Stimulated activated naive CD8-positive, alpha-beta T cell treated with anti-CD3 and anti-CD28 coated beads, Interleukin-15, Interleukin-2, amounts not matched to agents 100 ng/mL and 50 ng/mL, for 24 hours (primary cell): ENCODE results near the gene DACH1.

Experiments used
- H3K27ac Mint-ChIP-seq: one replicate; pipeline ENCODE4 v1.8.0; 2021; ENCODE audit warnings: mild to moderate bottlenecking, mixed read lengths
- H3K27me3 Mint-ChIP-seq: one replicate; pipeline ENCODE4 v1.8.0; 2021; ENCODE audit warnings: mixed read lengths
- H3K36me3 Mint-ChIP-seq: one replicate; pipeline ENCODE4 v1.8.0; 2021; ENCODE audit warnings: low read depth, mixed read lengths
- H3K4me1 Mint-ChIP-seq: one replicate; pipeline ENCODE4 v1.8.0; 2021; ENCODE audit warnings: low read depth, mixed read lengths
- H3K4me3 Mint-ChIP-seq: one replicate; pipeline ENCODE4 v1.8.0; 2021; ENCODE audit warnings: mild to moderate bottlenecking, mixed read lengths
- H3K9me3 Mint-ChIP-seq: one replicate; pipeline ENCODE4 v1.8.0; 2021; ENCODE audit warnings: mixed read lengths

DACH1 gene

DNA sequence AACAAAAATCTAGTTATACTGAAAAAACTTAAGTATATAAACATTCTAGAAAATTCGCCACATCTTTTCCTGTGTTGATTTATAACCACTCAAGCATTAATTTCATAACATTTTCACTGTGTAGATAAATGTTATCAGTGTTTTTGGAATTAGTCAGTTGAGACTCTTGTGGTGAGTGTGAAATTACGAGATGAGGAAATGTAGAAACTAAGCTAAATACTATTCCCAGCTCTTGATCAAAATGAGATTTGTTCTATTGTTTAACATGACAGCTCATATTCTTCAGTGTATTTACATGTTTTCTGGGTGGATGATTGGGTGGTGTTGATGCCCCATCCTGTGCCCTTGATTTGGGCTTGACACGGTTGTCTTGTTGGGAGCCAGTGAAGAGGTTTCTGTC, 406.8 kb downstream of the DACH1 start:
- no peaks in the 10 kb centered on the region for H3K36me3 Mint-ChIP-seq
- H3K4me3 Mint-ChIP-seq: no peak overlapping the region
- no peaks in the 10 kb centered on the region for H3K4me1 Mint-ChIP-seq
- H3K27me3 Mint-ChIP-seq: no peaks in the 10 kb centered on the region
- no peak overlapping the region for H3K27ac Mint-ChIP-seq
- H3K9me3 Mint-ChIP-seq: no peaks in the 10 kb centered on the region

DNA sequence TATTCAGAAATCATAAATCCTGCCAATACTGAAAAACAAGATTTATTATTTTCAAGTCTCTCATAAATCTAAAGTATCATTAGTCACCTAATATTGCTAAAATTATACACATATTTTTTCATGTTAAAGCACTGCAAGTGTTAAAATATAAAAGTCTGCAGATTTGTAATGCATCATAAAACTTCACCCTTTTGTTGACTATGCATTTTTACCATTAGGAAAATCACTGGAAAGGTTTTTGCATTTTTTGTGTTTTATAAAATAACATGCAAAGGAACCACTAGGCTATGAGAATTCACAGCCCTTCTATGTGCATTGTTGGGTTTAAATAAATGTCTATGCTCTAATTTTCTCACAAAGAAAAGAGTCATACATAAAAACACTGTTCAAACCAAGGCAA, 407.3 kb downstream of the DACH1 start:
- H3K4me3 Mint-ChIP-seq: no peak overlapping the region
- H3K4me1 Mint-ChIP-seq: no peaks in the 10 kb centered on the region
- no peaks in the 10 kb centered on the region for H3K27me3 Mint-ChIP-seq
- H3K36me3 Mint-ChIP-seq: no peaks in the 10 kb centered on the region
- no peaks in the 10 kb centered on the region for H3K9me3 Mint-ChIP-seq
- no peak overlapping the region for H3K27ac Mint-ChIP-seq

DNA sequence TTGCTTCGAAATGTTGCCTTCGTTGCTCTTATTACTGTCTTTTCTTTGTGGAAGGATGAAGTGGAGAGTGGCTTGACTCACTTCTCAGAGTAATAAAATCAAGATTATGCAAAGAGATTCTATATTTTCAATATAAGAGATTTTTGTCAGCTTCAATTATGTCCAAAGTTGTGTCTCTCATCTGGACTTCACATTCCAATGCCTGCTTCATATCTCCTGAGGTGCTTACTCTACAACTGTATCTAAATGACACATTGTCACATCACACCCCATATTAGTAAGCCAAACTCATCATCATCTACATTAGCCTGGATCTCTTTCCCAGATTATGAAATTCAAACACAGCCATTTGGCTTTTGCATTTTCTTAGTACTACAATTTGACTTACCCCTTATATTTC, 409.4 kb downstream of the DACH1 start:
- H3K4me1 Mint-ChIP-seq: no peaks in the 10 kb centered on the region
- no peak overlapping the region for H3K27ac Mint-ChIP-seq
- no peaks in the 10 kb centered on the region for H3K9me3 Mint-ChIP-seq
- no peaks in the 10 kb centered on the region for H3K27me3 Mint-ChIP-seq
- no peaks in the 10 kb centered on the region for H3K36me3 Mint-ChIP-seq
- H3K4me3 Mint-ChIP-seq: no peak overlapping the region

DNA sequence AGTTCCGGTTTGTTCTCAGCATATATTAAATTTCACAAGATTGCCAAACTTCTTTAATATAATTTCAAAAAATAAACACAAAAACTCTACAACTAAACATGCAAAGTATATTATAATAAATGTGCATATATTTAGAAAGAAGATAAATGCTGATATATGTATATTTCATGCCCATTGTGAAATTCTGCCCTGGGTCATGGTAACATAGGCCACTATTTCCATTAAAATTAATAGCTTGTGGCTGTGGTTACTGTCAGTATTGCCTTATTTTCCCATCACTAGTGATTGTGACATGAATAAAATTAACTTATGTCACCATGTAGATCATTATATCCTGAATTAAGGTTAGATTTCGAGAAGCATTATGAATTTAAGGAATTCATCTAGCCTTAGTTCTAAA, 410.9 kb downstream of the DACH1 start:
- Mint-ChIP-seq H3K27ac (no peak overlapping the region), H3K4me1 (no peaks in the 10 kb centered on the region), H3K27me3 (no peaks in the 10 kb centered on the region), H3K9me3 (no peaks in the 10 kb centered on the region), H3K4me3 (no peak overlapping the region), H3K36me3 (no peaks in the 10 kb centered on the region)

DNA sequence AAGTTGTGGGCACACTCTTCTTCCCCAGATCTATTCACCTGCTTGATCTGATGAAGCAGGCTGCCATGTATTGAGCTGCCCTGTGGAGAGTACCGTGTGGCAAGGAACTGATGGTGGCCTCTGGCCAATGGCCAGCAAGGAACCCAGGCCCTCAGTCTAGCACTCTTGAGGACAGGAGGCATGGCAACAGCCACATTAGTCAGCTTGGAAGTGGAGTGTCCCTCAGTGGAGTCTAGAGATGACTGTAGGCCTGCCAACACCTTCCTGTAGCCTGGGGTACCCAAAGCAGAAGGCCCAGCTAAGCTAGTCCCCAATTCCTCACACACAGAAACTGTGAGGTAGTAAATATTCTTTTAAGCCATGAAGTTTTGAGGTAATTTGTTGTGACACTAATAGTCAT, 412.5 kb downstream of the DACH1 start:
- Mint-ChIP-seq H3K27ac (no peak overlapping the region), H3K36me3 (no peaks in the 10 kb centered on the region), H3K4me3 (no peak overlapping the region), H3K9me3 (no peaks in the 10 kb centered on the region), H3K4me1 (no peaks in the 10 kb centered on the region), H3K27me3 (no peaks in the 10 kb centered on the region)

DNA sequence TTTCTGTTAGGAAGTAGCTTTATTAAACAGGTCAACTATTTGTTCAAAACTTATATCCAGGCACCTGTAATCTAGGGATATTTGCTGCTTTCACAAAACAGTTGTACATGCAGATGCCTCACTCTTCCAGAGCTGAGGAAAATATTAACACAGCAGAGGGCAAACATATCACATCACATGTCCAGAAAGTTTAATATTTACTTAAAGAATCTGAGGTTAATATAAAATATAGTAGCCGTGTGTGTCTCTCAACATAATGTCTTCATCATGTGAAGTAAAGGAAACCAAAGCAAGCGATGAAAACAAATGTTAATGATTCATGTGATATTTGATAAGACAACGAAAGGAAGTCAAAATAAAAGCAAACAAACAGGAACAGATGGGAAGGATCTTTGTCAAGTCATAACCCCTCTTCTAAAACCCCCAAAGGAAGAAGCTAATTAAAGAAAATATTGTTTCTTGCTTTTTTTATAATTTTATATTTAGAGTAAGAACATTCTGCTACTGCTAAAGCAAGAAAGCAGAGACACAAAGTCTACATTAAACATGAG, 418.8 kb downstream of the DACH1 start:
- Mint-ChIP-seq H3K4me3 (no peak overlapping the region), H3K27me3 (no peaks in the 10 kb centered on the region), H3K27ac (no peak overlapping the region), H3K9me3 (no peaks in the 10 kb centered on the region), H3K36me3 (no peaks in the 10 kb centered on the region), H3K4me1 (no peaks in the 10 kb centered on the region)

DNA sequence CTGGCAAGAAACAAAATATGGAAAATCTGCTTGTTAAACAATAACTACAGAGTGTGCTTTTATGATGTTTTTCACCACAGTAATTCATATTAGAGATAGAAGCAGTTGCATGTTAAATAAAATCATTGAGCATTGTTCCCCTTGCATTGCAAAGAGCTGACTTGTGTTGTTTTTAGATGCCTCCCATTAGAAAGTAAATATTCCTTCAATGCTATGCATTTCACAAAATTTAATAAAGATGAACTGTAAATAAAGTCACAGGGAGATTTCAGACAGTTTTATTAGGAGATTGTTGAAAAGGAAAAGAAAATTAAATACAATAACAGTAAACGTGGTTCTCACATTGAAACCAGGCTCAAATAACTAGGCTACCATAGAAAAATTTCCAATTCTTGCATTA, 429.3 kb downstream of the DACH1 start:
- Mint-ChIP-seq H3K9me3 (no peaks in the 10 kb centered on the region), H3K27me3 (no peaks in the 10 kb centered on the region), H3K4me3 (no peak overlapping the region), H3K4me1 (no peaks in the 10 kb centered on the region), H3K27ac (no peak overlapping the region), H3K36me3 (no peaks in the 10 kb centered on the region)

DNA sequence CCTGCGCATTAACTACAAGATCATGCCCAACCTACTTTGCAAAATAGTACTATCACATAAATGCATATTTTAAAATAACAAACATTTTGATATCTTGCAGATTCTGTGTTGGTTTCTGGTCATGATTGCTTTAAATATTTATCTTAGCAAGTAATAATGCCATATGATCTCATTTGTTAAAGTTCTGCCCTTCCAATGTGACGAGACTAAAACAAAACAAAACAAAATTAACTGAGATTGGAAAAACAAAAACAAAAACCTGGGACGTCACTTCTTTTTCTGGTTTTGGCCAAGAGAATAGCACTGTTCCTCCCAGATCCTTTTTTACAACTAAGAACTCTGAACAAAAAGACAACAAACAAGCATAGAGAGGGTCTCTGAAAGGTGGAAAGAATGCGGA, 436.3 kb downstream of the DACH1 start:
- Mint-ChIP-seq H3K4me3 (no peak overlapping the region), H3K27ac (no peak overlapping the region), H3K4me1 (no peaks in the 10 kb centered on the region), H3K36me3 (no peaks in the 10 kb centered on the region), H3K9me3 (peaks cover 4% of the 10 kb centered on the region), H3K27me3 (no peaks in the 10 kb centered on the region)

DNA sequence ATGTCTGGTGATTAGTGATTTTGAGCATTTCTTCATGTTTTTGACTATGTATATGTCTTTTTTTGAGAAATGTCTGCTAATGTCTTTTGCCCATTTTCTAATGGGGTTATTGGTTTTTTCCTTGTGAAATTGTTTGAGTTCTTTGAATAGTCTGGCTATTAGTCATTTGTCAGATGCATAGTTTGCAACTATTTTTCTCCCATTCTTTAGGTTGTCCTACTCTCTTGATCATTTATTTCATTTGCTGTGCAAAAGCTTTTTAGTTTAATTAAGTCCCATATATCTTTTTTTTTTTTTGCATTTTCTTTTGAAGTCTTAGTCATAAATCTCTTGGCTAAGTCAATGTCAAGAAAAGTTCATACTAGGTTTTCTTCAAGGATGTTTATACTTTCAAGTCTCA, 449.8 kb downstream of the DACH1 start:
- H3K4me1 Mint-ChIP-seq: no peaks in the 10 kb centered on the region
- no peak overlapping the region for H3K27ac Mint-ChIP-seq
- peaks cover 33% of the 10 kb centered on the region for H3K9me3 Mint-ChIP-seq
- H3K27me3 Mint-ChIP-seq: no peaks in the 10 kb centered on the region
- H3K4me3 Mint-ChIP-seq: no peak overlapping the region
- no peaks in the 10 kb centered on the region for H3K36me3 Mint-ChIP-seq

DNA sequence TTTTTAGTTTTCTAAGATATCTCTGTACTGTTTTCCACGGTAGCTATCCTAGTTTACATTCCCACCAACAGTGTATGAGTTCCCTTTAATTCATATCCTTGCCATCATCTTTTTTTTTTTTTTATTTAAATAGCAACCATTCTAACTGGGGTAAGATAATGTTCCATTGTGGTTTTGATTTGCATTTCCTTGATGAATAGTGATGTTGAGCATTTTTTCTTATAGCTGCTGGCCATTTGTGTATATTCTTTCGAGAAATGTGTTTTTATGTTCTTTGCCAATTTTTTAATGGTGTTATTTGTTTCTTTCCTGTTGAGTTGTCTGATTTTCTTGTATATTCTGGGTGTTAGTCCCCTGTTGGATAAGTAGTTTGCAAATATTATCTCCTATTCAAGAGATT, 454.8 kb downstream of the DACH1 start:
- Mint-ChIP-seq H3K9me3 (peaks cover 11% of the 10 kb centered on the region), H3K4me3 (no peak overlapping the region), H3K27me3 (no peaks in the 10 kb centered on the region), H3K36me3 (no peaks in the 10 kb centered on the region), H3K4me1 (no peaks in the 10 kb centered on the region), H3K27ac (no peak overlapping the region)

DNA sequence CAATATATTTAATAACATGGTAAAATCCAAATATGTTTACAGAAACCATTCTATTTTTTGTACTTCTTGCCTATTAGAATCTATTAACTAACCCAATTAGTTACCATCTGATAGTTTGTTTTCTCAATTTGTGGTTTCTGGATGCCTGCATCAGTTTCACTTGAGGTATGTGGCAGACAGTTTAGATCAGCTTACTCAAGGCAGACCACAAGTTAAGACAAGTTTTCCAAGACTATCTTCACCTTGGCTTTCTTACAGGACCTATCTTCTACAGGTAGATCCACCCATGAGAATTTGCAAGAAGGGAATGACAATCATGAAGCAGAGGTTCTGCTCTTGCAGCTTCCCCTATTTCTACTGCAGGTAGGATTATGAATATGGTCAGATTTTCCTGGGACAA, 458.6 kb downstream of the DACH1 start:
- Mint-ChIP-seq H3K36me3 (no peaks in the 10 kb centered on the region), H3K27me3 (no peaks in the 10 kb centered on the region), H3K4me1 (no peaks in the 10 kb centered on the region), H3K4me3 (no peak overlapping the region), H3K9me3 (no peaks in the 10 kb centered on the region), H3K27ac (no peak overlapping the region)

DNA sequence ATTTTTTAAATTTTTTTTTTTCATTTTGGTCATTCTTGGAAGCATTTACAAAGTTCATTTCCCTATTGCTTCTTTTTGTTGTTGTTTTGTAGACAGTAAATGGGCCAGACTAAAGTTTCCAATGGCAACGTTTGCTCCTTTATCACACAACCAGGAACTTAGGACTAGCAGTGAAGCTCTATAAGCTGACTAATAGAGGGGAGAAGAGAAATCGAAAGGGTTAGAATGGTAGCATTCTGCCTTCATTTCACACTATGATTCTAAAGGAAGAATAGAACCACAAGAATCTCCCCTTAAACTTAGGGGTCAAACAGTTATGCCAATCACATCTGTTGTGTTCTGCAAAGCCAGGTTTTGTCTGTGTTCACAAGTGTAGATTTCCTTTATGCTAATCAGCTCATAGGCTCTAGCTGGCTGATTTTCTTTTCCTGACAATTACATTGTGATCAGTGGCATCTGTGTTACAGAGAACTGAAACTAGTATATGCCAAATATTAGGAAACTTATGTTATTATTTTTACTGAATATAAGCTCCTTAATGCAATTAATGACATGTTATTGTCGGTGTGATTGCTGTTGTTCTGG, 467.3 kb downstream of the DACH1 start:
- no peaks in the 10 kb centered on the region for H3K9me3 Mint-ChIP-seq
- no peaks in the 10 kb centered on the region for H3K36me3 Mint-ChIP-seq
- no peak overlapping the region for H3K4me3 Mint-ChIP-seq
- H3K27ac Mint-ChIP-seq: no peak overlapping the region
- no peaks in the 10 kb centered on the region for H3K27me3 Mint-ChIP-seq
- no peaks in the 10 kb centered on the region for H3K4me1 Mint-ChIP-seq

DNA sequence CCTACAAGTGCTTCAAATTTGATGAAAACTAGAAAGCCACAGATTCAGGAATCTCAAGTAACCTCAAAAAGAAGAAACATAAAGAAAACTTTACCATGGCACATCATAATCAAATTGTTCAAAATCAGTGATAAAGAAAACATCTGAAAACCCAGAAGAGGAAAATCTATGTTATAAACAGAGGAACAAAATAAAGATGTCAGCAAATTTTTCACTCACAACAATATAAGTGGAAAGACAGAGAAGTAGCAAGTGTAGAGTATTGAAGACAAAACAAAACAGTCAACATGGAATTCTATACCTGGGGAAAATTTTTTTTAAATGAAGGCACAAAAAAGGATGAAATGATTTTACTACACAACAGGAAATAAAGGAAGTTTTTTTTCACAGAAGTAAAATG, 470.9 kb downstream of the DACH1 start:
- Mint-ChIP-seq H3K4me1 (no peaks in the 10 kb centered on the region), H3K36me3 (no peaks in the 10 kb centered on the region), H3K27ac (no peak overlapping the region), H3K4me3 (no peak overlapping the region), H3K27me3 (peaks cover 4% of the 10 kb centered on the region), H3K9me3 (peaks cover 3% of the 10 kb centered on the region)

DNA sequence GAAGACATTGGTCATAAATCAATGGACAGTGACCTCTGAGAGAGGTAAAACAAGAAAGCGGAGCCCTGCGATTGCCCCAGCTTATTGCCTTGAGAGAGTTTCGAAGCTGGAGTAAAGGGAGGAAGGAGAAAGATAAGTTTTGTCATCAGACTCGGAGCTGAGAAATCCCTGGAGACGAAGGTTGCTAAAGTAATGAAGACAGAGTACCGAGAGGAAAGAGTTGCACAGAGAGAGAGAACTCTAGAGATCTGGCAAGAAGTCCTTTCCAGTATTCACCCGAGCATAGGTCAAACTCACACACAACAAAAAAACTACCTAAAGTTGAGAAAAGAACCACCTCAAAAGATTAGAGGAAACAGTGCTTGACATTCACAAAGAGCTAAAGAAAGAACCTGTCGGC, 472.0 kb downstream of the DACH1 start:
- Mint-ChIP-seq H3K27me3 (peaks cover 4% of the 10 kb centered on the region), H3K9me3 (peaks cover 3% of the 10 kb centered on the region), H3K4me1 (no peaks in the 10 kb centered on the region), H3K36me3 (no peaks in the 10 kb centered on the region), H3K4me3 (no peak overlapping the region), H3K27ac (no peak overlapping the region)

DNA sequence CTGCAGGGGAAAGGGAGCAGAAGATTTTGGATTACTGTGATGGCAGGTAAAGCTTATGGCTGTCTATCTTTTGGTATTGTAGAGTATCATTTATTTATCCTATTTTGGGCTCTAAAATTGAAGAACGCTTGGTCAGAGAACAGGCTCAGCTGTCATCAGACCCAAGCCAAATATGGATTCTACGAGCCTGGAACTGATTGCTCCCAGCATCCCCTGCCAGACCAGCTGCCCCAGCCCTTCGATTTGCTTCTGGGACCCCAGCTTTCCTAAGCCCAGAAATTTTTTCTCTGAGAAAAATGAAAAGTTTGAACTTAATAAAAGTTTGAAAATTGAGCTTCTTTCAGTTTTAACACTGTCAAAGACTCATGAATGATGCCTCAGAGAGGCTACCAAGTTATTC, 472.8 kb downstream of the DACH1 start:
- no peak overlapping the region for H3K27ac Mint-ChIP-seq
- peaks cover 4% of the 10 kb centered on the region for H3K27me3 Mint-ChIP-seq
- no peaks in the 10 kb centered on the region for H3K36me3 Mint-ChIP-seq
- no peaks in the 10 kb centered on the region for H3K4me1 Mint-ChIP-seq
- no peak overlapping the region for H3K4me3 Mint-ChIP-seq
- peaks cover 3% of the 10 kb centered on the region for H3K9me3 Mint-ChIP-seq
